ENCODE data around the gene PKP4. TPM values are rescaled to one million over a fixed set of nuclear protein-coding genes. Genes with fewer than 3 reads are reported as not detected.

PKP4 gene
- total and polyA plus RNA-seq, 2 experiments from 2014 or later, result 7.6 to 32.2 TPM

DNA sequence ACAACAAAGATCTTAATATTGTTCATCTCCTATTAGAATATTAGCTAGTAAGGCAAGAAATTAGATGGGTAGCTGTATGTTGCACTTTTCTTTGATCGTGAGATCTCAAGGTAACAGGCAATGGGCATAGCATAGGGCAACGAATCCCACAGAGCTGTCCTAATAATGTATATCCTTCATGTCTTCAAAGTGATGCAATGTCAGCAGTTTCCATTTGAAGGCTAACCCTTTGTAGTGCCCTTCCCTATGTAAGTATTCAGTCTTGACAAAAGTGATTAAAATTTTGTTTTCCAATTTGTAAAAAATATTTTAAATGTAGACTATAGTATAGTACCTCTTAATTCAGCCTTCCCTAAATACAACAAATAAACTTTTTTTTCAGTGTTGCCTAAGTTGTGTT, 112.5 kb downstream of the PKP4 start:
- H3K9me2 ChIP-seq (ENCODE audit: insufficient read depth), result no peaks in the 10 kb centered on the region
- H3K4me3 ChIP-seq, result no peak overlapping the region
- H3K4me2 ChIP-seq (ENCODE audit: unreplicated experiment), result no peak overlapping the region
- H3K9ac ChIP-seq, result no peak overlapping the region
- no peaks in the 10 kb centered on the region for H3K79me2 ChIP-seq (ENCODE audit: insufficient read depth)
- WGBS, 2 experiments (ENCODE audit: low coverage in 1 of 2, low lambda C conversion rate in 2 of 2, missing lambda C conversion rate in 2 of 2), result 75 to 82% methylated on average over 2 of the region's 2 CpGs
- DNase-seq, result no peak
- H3K4me1 ChIP-seq (ENCODE audit: insufficient read depth), result no peaks in the 10 kb centered on the region
- in situ Hi-C loops (cut with MboI), result loop anchor here (25.0 kb wide), 1 partner anchor 532 kb away; no protein-coding TSS in a partner anchor
- H3F3A ChIP-seq (ENCODE audit: insufficient read depth), result no peaks in the 10 kb centered on the region
- TF ChIP-seq EZH2phosphoT487 (IDR thresholded peaks at IDR 0.05; ENCODE audit: insufficient read depth, low read depth) (no peak), EZH2 (IDR thresholded peaks at IDR 0.05; ENCODE audit: insufficient read depth, poor library complexity, severe bottlenecking) (no peak)
- no peak overlapping the region for H3K27ac ChIP-seq
- no peaks in the 10 kb centered on the region for H4K20me1 ChIP-seq (ENCODE audit: insufficient read depth)
- H3K9me3 ChIP-seq (ENCODE audit: low read depth), result no peaks in the 10 kb centered on the region
- no peaks in the 10 kb centered on the region for H3K36me3 ChIP-seq (ENCODE audit: low read depth)
- H3K27me3 ChIP-seq (replicated peaks; ENCODE audit: insufficient read depth), result no peaks in the 10 kb centered on the region
- H2AFZ ChIP-seq, result no peak overlapping the region

- Histone ChIP-seq H3K4me2 (ENCODE audit: unreplicated experiment) (no peak overlapping the region), H2AFZ (no peak overlapping the region), H3K79me2 (ENCODE audit: insufficient read depth) (no peaks in the 10 kb centered on the region), H3F3A (ENCODE audit: insufficient read depth) (no peaks in the 10 kb centered on the region), H3K9me2 (ENCODE audit: insufficient read depth) (no peaks in the 10 kb centered on the region), H3K36me3 (ENCODE audit: low read depth) (no peaks in the 10 kb centered on the region), H3K4me1 (ENCODE audit: insufficient read depth) (no peaks in the 10 kb centered on the region), H3K4me3 (no peak overlapping the region), H3K27ac (no peak overlapping the region), H3K9me3 (ENCODE audit: low read depth) (no peaks in the 10 kb centered on the region), H3K9ac (no peak overlapping the region), H4K20me1 (ENCODE audit: insufficient read depth) (no peaks in the 10 kb centered on the region), H3K27me3 (replicated peaks; ENCODE audit: insufficient read depth) (no peaks in the 10 kb centered on the region)
- no peak for TF ChIP-seq EZH2phosphoT487 (IDR thresholded peaks at IDR 0.05; ENCODE audit: insufficient read depth, low read depth)
- TF ChIP-seq EZH2 (IDR thresholded peaks at IDR 0.05; ENCODE audit: insufficient read depth, poor library complexity, severe bottlenecking), result no peak
- no peak for DNase-seq
- 93 to 100% methylated on average over 3 of the region's 3 CpGs for WGBS, 2 experiments (ENCODE audit: low coverage in 1 of 2, low lambda C conversion rate in 2 of 2, missing lambda C conversion rate in 2 of 2)
- in situ Hi-C loops (cut with MboI), result loop anchor here (25.0 kb wide), 1 partner anchor 534 kb away; no protein-coding TSS in a partner anchor
Measured at GRCh38 chr2:158570869-158571268, 114.1 kb downstream of the PKP4 start.

DNA sequence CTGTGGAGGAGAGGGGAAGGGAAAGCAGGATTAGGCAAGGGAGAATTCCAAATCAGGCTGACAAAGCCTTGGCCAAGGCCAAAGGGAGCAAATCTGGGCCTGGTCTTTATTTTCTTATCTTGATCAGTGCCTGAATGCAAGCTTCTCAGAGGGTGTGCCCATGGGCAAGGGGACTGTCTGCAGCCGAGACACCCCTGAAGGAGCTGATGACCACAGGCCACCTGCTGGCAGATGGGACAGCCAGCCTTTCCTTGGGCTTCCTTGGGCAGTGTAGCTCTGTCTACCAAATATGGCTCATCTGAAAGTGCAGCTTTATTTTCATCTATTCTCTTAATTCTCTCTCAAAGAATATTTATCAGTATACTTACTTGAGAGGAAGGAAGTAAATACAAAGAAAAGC, 117.0 kb downstream of the PKP4 start:
- TF ChIP-seq EZH2phosphoT487 (IDR thresholded peaks at IDR 0.05; ENCODE audit: insufficient read depth, low read depth), result no peak
- no peak for TF ChIP-seq EZH2 (IDR thresholded peaks at IDR 0.05; ENCODE audit: insufficient read depth, poor library complexity, severe bottlenecking)
- H3K4me2 ChIP-seq (ENCODE audit: unreplicated experiment), result no peak overlapping the region
- H3K9me3 ChIP-seq (ENCODE audit: low read depth), result no peaks in the 10 kb centered on the region
- H4K20me1 ChIP-seq (ENCODE audit: insufficient read depth), result no peaks in the 10 kb centered on the region
- H3K36me3 ChIP-seq (ENCODE audit: low read depth), result no peaks in the 10 kb centered on the region
- no peak for DNase-seq
- 92 to 100% methylated on average over 1 of the region's 1 CpG for WGBS, 2 experiments (ENCODE audit: low coverage in 1 of 2, low lambda C conversion rate in 2 of 2, missing lambda C conversion rate in 2 of 2)
- in situ Hi-C loops (cut with MboI), result loop anchor here (25.0 kb wide), 1 partner anchor 536 kb away; no protein-coding TSS in a partner anchor
- H3K79me2 ChIP-seq (ENCODE audit: insufficient read depth), result no peaks in the 10 kb centered on the region
- H3F3A ChIP-seq (ENCODE audit: insufficient read depth), result no peaks in the 10 kb centered on the region
- no peak overlapping the region for H3K27ac ChIP-seq
- H3K9me2 ChIP-seq (ENCODE audit: insufficient read depth), result no peaks in the 10 kb centered on the region
- no peaks in the 10 kb centered on the region for H3K4me1 ChIP-seq (ENCODE audit: insufficient read depth)
- H3K9ac ChIP-seq, result no peak overlapping the region
- H2AFZ ChIP-seq, result no peak overlapping the region
- H3K27me3 ChIP-seq (replicated peaks; ENCODE audit: insufficient read depth), result no peaks in the 10 kb centered on the region
- no peak overlapping the region for H3K4me3 ChIP-seq

DNA sequence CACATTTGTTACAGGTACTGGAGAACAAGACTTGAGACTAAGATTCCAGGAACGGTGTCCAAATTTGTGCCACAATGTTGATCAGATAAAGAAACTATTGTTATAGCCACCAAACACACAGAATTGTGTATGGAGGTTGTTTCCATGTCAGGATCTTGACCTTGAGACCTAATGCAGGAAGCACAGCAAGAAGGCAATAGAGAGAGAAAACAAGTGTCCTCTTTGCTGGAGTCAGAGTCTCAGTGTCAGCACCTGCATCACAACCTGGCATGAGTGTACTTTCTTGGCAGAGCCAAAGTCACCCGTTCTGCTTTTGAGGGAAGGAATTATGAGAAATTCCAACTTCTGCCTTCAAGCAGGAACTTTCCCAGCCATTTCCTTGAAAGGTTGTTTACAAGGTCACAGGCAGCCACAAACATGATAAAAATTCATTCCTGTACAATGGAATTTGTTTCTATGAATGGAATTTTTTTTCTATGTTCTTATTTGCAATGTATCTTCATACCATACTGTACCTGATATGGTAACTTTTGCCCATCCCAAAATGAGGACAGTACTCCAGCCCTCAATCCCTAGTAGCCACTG, 118.4 kb downstream of the PKP4 start:
- Histone ChIP-seq H3K9me2 (ENCODE audit: insufficient read depth) (no peaks in the 10 kb centered on the region), H3K36me3 (ENCODE audit: low read depth) (no peaks in the 10 kb centered on the region), H3K9me3 (ENCODE audit: low read depth) (no peaks in the 10 kb centered on the region), H3F3A (ENCODE audit: insufficient read depth) (no peaks in the 10 kb centered on the region), H3K4me3 (no peak overlapping the region), H2AFZ (no peak overlapping the region), H3K79me2 (ENCODE audit: insufficient read depth) (no peaks in the 10 kb centered on the region), H3K4me2 (ENCODE audit: unreplicated experiment) (no peak overlapping the region), H3K27ac (no peak overlapping the region), H3K4me1 (ENCODE audit: insufficient read depth) (no peaks in the 10 kb centered on the region), H4K20me1 (ENCODE audit: insufficient read depth) (no peaks in the 10 kb centered on the region), H3K27me3 (replicated peaks; ENCODE audit: insufficient read depth) (no peaks in the 10 kb centered on the region), H3K9ac (no peak overlapping the region)
- WGBS, 2 experiments (ENCODE audit: low coverage in 1 of 2, low lambda C conversion rate in 2 of 2, missing lambda C conversion rate in 2 of 2), result 64 to 65% methylated on average over 2 of the region's 2 CpGs
- no peak for DNase-seq
- no peak for TF ChIP-seq EZH2 (IDR thresholded peaks at IDR 0.05; ENCODE audit: insufficient read depth, poor library complexity, severe bottlenecking)
- no peak for TF ChIP-seq EZH2phosphoT487 (IDR thresholded peaks at IDR 0.05; ENCODE audit: insufficient read depth, low read depth)
- in situ Hi-C loops (cut with MboI), result no loop called here

Measured in GM23248 (cell line).